Activated CD4-positive, alpha-beta T cell treated with anti-CD3 and anti-CD28 coated beads for 4 hours (primary cell): Measurements from ENCODE around the gene OR8H1.

ENCODE experiments used
- DNase-seq, 2 donors: peaks; one replicate each; pipeline ENCODE4 v3.0.0-alpha.2; 2020

OR8H1 gene, protein sequence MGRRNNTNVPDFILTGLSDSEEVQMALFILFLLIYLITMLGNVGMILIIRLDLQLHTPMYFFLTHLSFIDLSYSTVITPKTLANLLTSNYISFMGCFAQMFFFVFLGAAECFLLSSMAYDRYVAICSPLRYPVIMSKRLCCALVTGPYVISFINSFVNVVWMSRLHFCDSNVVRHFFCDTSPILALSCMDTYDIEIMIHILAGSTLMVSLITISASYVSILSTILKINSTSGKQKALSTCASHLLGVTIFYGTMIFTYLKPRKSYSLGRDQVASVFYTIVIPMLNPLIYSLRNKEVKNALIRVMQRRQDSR

DNA sequence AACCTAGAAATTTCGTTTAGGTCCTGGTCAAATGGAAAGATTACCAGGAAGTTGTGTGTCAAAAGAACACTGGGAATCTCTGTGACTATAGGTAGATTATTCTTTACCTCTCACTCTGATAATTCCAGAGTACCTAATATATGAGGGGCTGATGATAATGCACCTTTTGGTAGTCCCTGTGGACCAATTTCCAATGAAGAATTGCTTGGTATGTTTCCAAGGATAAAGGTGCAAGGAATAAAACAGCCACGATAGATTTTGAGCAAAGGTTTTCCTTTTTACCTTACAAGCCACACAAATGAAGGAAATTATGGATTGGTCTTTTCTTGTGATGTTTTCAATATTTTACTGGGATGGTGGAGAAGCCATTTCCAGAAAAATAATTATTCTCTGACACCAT is at the start of gene OR8H1:
OR8H1 (minus strand) TSS at position 101 of the 400 bp plus-strand sequence. CDS start 1,192 bp downstream, outside the sequence.
- DNase-seq: no peak

DNA sequence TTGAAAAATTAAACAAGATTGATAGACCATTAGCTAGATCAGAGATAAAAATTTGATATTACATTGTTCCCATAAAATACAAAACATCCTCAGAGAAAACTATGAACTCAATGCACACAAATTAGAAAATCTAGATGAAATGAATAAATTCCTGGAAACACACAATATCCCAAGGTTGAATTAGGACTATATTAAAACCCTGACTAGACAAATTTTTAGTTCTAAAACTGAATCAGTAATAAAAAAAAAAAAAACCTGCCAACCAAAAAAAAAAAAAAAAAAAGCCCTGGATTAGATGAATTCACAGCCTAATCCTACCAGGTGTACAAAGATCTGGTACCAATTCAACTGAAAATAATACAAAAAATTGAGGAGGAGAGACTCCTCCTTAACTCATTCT is 48.2 kb upstream of the OR8H1 start:
- no peak for DNase-seq

DNA sequence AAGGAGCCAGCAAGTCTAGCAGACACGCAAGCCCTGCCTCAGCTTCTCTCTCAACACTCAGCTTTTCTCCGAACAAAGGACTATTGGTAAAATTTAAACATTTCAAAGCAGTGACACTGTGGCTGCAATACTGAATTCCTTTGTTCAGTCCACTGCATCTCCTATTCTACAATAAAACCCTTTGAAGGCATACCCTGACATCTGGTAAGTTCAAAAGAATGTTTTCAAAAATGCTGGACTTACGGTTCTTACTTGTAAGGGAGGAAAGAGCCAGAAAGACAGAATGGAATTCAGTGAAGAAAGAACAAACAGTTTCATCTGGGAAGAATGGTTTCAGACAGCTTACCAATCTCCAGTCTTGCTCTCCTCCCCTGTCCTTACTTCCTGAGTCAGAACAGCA is 41.1 kb upstream of the OR8H1 start:
- no peak for DNase-seq

DNA sequence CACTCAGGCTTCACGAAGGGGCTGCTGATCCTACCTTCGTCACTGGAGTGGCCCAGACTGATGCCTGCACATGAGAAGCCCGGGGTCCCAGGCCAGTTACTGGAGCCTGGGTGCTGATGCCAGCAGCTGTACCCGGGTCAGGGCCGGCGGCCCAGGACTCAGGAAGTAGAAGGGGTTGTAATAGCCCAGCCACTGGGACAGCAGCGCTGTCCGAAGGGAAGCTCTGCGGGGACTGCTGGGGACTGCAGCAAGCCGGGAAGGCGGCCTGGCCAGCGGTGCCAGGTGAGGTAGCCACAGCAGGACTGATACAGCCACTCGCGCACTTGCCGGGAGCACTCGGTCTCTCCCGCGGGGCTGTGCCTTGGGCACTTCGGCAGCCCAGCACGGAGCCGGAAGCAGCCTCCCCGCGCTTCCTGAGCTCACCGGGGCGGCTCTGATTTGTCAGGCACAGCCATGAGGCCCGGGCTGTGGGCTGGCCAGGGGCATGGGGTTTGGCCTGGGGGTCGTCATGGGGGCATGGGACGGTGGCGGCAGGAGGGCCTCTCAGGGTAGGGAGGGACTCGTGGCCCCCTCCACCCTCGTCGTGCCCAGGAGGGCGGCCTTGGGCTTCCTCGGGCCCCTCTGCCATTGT is 39.9 kb upstream of the OR8H1 start:
- no peak for DNase-seq

DNA sequence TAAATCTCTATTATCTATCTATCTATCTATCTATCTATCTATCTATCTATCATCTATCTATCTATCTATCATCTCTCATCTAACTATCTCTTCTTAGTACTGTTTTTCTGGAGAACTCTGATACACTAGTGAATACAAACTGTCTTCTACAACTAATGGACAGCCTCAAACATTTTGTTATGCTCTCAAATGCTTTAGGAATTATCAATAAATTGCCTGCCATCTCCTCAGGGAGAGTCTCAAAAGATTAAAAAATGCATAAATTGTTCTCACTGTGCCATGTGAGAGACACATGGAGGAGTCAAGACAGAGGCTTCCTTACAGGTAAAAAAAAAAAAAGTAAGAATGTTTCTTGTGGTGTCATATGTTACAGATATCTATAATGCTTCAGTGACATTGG is 22.8 kb upstream of the OR8H1 start, which contains the start of gene OR8K3:
OR8K3 (plus strand) TSS at position 301 of the 400 bp plus-strand sequence. CDS start 3,163 bp downstream, outside the sequence.
- no peak for DNase-seq

DNA sequence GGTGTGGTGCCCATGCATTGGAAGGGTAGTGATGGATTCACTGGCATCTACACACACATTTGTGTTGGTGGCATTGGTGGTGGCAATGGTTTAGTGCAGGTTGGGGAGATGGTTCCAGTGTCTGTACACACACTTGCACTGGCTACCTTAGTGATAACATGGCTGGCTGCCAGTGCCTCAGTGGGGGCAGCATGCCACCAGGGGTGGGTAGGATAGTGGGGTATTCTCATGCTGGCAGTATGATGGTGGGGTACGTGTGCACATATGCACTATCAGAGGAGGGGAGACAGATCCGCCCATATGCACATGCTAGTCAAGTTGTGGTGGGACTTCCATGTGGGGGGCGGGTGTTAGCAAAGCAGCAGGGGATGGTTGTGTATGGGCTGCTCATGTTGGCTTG is 15.8 kb upstream of the OR8H1 start:
- DNase-seq: no peak

DNA sequence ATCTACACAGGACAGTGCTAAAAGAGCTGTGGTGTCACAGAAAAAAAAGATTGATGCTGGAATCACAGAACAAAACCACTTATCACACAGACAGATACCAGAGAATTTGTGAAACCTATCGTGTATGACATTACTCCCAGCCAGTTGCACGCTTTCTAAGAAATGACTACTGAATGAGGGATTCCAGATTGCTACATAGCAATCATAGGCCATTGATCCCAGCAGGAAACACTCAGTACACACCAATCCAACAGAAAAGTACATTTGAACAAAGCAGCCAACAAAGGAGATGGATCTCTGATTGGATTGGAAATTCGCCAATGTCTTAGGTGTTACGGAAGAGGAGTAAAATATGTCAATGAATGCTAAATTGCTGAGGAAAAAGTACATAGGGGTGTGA is 4.8 kb upstream of the OR8H1 start:
- DNase-seq: no peak

DNA sequence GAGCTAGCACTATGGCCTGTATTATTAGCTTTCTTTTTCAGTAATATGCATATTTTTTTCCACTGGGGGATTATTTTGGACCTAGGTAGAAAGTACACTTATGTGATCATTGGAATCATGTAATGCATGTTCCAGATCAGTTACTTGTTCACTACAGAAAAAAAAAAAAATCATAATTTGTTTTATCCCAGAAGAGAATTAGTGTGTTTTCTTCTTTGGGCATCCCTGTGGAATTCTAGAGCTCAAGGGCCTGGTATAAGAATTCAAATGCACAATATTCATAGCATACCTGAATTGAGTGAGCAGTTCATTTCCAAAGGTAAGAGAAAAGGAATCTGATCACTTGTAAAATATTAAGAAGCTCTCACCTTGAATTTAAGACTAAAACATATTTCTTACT is 18.2 kb downstream of the OR8H1 start, which contains the start of gene OR5T1:
OR5T1 (plus strand) TSS at position 301 of the 400 bp plus-strand sequence. CDS start 1,485 bp downstream, outside the sequence.
- no peak for DNase-seq

DNA sequence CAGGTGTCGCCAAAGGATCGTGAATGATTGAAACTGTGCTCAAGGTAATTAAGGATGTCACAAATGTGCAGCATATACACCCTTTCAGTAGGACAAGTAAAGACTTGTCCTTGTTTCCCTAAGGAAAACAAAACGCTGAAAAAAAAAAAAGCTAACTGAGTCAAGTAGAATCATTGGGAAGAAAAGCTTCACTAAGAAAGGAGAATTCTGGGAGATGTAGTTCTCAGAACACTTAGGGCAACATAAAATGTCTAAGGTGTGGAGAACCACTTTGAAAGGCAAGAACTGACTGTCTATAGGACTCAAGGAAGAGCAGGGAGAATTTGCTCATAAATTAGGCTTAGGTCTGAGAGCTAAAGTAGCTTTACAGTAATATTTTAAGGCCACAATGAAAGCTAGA is 21.0 kb downstream of the OR8H1 start:
- DNase-seq: no peak

DNA sequence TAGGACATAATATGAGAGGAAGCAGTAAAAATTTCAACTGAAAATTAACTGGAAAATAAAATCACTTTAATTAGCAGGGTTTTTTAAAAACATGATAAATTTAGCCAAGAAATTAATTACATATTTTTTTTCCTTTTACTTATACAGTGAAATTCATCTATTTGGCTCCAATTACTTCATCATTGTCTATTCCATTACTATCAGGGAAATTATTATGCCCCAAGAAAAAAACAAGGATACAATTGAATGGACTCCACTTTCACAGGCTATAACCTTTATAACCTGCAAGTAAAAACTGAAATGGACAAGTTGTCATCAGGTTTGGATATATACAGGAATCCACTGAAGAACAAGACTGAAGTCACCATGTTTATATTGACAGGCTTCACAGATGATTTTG is 40.1 kb downstream of the OR8H1 start, which contains the start of gene OR5T3:
OR5T3 (plus strand) TSS at position 301 of the 400 bp plus-strand sequence; CDS start at position 301, 0 bp downstream.
- DNase-seq: no peak
